H1 (cell line): ENCODE data around the gene C9orf152. TPM values are rescaled to one million over a fixed set of nuclear protein-coding genes. Genes with fewer than 3 reads are reported as not detected.

Experiments
- CTCF ChIA-PET: fragments of 300-600 bp; sonication (Branson Sonifier 250); formaldehyde crosslinking; loops from one replicate; lab custom pipeline; 2021; ENCODE audit not compliant: partially characterized antibody; lab: Charles Lee
- POLR2A ChIA-PET: fragments of 300-600 bp; sonication (Branson Sonifier 250); formaldehyde crosslinking; loops from one replicate; lab custom pipeline; 2021; ENCODE audit warnings: inconsistent platforms; ENCODE audit not compliant: partially characterized antibody; lab: Charles Lee
- DNase-seq, 2 experiments: peaks; one replicate each; pipeline versions ENCODE4 v3.0.0 to v3.0.0-alpha.2; 2010 to 2022; ENCODE audit warnings: low spot score in 2 of 2, low read depth in 1 of 2, mixed read lengths in 1 of 2
- FAIRE-seq: peaks from 2 replicates; lab custom pipeline; 2011; peaks lifted over from hg19 to GRCh38; lab: Jason Lieb, UNC
- H2AFZ ChIP-seq: 2 replicates; pipeline ENCODE4 v1.8.1; 2012; ENCODE audit warnings: low read length, inconsistent platforms
- H2AK5ac ChIP-seq: 2 replicates; pipeline ENCODE4 v1.6.1; 2013; ENCODE audit warnings: low read depth, low read length
- H2BK120ac ChIP-seq: replicated peaks from 2 replicates; pipeline ENCODE3; 2013; ENCODE audit warnings: low read depth, low read length, inconsistent platforms
- H2BK12ac ChIP-seq: 2 replicates; pipeline ENCODE4 v1.6.1; 2013; ENCODE audit warnings: low read depth, low read length
- H2BK15ac ChIP-seq: 2 replicates; pipeline ENCODE4 v1.6.1; 2013; ENCODE audit warnings: low read length
- H2BK20ac ChIP-seq: 2 replicates; pipeline ENCODE4 v1.6.1; 2013; ENCODE audit warnings: low read length
- H2BK5ac ChIP-seq: 2 replicates; pipeline ENCODE4 v1.6.1; 2013; ENCODE audit warnings: low read depth, low read length
- H3K14ac ChIP-seq: 2 replicates; pipeline ENCODE4 v1.6.1; 2013; ENCODE audit warnings: inconsistent platforms; ENCODE audit not compliant: insufficient read length
- H3K18ac ChIP-seq: 2 replicates; pipeline ENCODE4 v1.6.1; 2013; ENCODE audit warnings: low read length; ENCODE audit errors: extremely low read depth
- H3K23ac ChIP-seq: 2 replicates; pipeline ENCODE4 v1.6.1; 2013; ENCODE audit warnings: inconsistent platforms; ENCODE audit not compliant: insufficient read length
- H3K23me2 ChIP-seq: 2 replicates; pipeline ENCODE4 v1.6.1; 2013; ENCODE audit warnings: low read depth, low read length
- H3K27ac ChIP-seq: 2 replicates; pipeline ENCODE4 v1.6.1; 2011; ENCODE audit warnings: low read depth, low read length, inconsistent platforms
- H3K27me3 ChIP-seq, 4 experiments: replicated peaks in 1 of 4; 1 replicate in 1 of 4; 2 replicates in 3 of 4; pipeline versions ENCODE4 v1.6.1 to v1.8.1; 2011 to 2013; ENCODE audit warnings: low read length in 3 of 4, mild to moderate bottlenecking in 3 of 4, inconsistent platforms in 2 of 4, mixed read lengths in 2 of 4, moderate library complexity in 1 of 4; ENCODE audit not compliant: control insufficient read depth in 3 of 4, insufficient read depth in 3 of 4; ENCODE audit errors: extremely low read depth in 1 of 4
- H3K36me3 ChIP-seq, 4 experiments: 2 replicates each; pipeline versions ENCODE4 v1.6.1 to v1.8.1; 2011 to 2013; ENCODE audit warnings: mild to moderate bottlenecking in 4 of 4, low read length in 3 of 4, moderate library complexity in 2 of 4, control low read depth in 1 of 4, inconsistent platforms in 1 of 4; ENCODE audit not compliant: insufficient read depth in 4 of 4, control insufficient read depth in 2 of 4
- H3K4ac ChIP-seq: replicated peaks from 2 replicates; pipeline ENCODE3; 2013; ENCODE audit warnings: low read length, low read depth, mixed read lengths, inconsistent platforms; ENCODE audit not compliant: insufficient read length
- H3K4me1 ChIP-seq, 4 experiments: replicated peaks in 1 of 4; 1 replicate in 1 of 4; 2 replicates in 3 of 4; pipeline versions ENCODE4 v1.6.1 to v1.8.1; 2011 to 2013; ENCODE audit warnings: low read length in 3 of 4, inconsistent platforms in 2 of 4, mixed read lengths in 1 of 4; ENCODE audit not compliant: insufficient read depth in 4 of 4, control insufficient read depth in 3 of 4
- H3K4me2 ChIP-seq, 2 experiments: 2 replicates each; pipeline versions ENCODE4 v1.6.1 to v1.8.1; 2011 to 2013; ENCODE audit warnings: low read depth in 2 of 2, low read length in 2 of 2, control low read depth in 1 of 2, inconsistent platforms in 1 of 2, mild to moderate bottlenecking in 1 of 2; ENCODE audit not compliant: insufficient read depth in 1 of 2
- H3K4me3 ChIP-seq, 4 experiments: fragments of 200-600, 300-600 bp in 1 of 4; sonication (generic), shearing (Covaris generic), sonication (Bioruptor Twin) in 1 of 4; 2 replicates each; pipeline versions ENCODE4 v1.5.1 to v1.8.1; 2011 to 2016; ENCODE audit warnings: low read length in 4 of 4, low read depth in 3 of 4, control low read depth in 2 of 4, inconsistent platforms in 2 of 4, mild to moderate bottlenecking in 2 of 4, mixed read lengths in 1 of 4, moderate library complexity in 1 of 4; ENCODE audit not compliant: insufficient read depth in 2 of 4; ENCODE audit errors: extremely low read depth in 1 of 4
- H3K56ac ChIP-seq: replicated peaks from 2 replicates; pipeline ENCODE3; 2013; ENCODE audit warnings: low read depth, mild to moderate bottlenecking, mixed read lengths, low read length, inconsistent platforms; ENCODE audit not compliant: insufficient read length
- H3K79me1 ChIP-seq: 2 replicates; pipeline ENCODE4 v1.6.1; 2013; ENCODE audit warnings: low read depth, low read length, control low read depth
- H3K79me2 ChIP-seq, 2 experiments: 2 replicates each; pipeline versions ENCODE4 v1.6.1 to v1.8.1; 2012 to 2013; ENCODE audit warnings: low read length in 2 of 2, mild to moderate bottlenecking in 2 of 2, inconsistent platforms in 1 of 2; ENCODE audit not compliant: insufficient read depth in 2 of 2, control insufficient read depth in 1 of 2
- H3K9ac ChIP-seq, 4 experiments: replicated peaks in 1 of 4; 1 replicate in 1 of 4; 2 replicates in 3 of 4; pipeline versions ENCODE4 v1.6.1 to v1.8.1; 2011 to 2013; ENCODE audit warnings: low read depth in 3 of 4, low read length in 3 of 4, control low read depth in 2 of 4, mild to moderate bottlenecking in 2 of 4, moderate library complexity in 2 of 4, inconsistent platforms in 1 of 4; ENCODE audit errors: extremely low read depth in 1 of 4
- H3K9me3 ChIP-seq, 2 experiments: 2 replicates each; pipeline versions ENCODE4 v1.6.1 to v1.8.1; 2012 to 2013; ENCODE audit warnings: mild to moderate bottlenecking in 2 of 2, moderate library complexity in 2 of 2, control low read depth in 1 of 2, inconsistent platforms in 1 of 2, low read depth in 1 of 2, low read length in 1 of 2, mixed read lengths in 1 of 2; ENCODE audit not compliant: insufficient read depth in 2 of 2
- H4K20me1 ChIP-seq, 2 experiments: replicated peaks in 1 of 2; 2 replicates each; pipeline versions ENCODE3 to v1.8.1; 2011 to 2013; ENCODE audit warnings: inconsistent platforms in 2 of 2, low read length in 2 of 2, mild to moderate bottlenecking in 1 of 2; ENCODE audit not compliant: insufficient read depth in 2 of 2, control insufficient read depth in 1 of 2
- H4K5ac ChIP-seq: 2 replicates; pipeline ENCODE4 v1.6.1; 2013; ENCODE audit warnings: low read length, low read depth, mixed read lengths, inconsistent platforms; ENCODE audit not compliant: insufficient read length
- H4K8ac ChIP-seq: 2 replicates; pipeline ENCODE4 v1.8.0; 2013; ENCODE audit warnings: mild to moderate bottlenecking, moderate library complexity, low read length, inconsistent platforms; ENCODE audit not compliant: insufficient read depth; ENCODE audit errors: extremely low read depth
- H4K91ac ChIP-seq: replicated peaks from 2 replicates; pipeline ENCODE3; 2013; ENCODE audit warnings: low read length, mixed read lengths, inconsistent platforms; ENCODE audit not compliant: insufficient read length
- BRCA1 ChIP-seq: IDR thresholded peaks from 2 replicates; pipeline ENCODE4 v1.6.1; 2012; ENCODE audit warnings: low read depth, low read length, improper control_type of control experiment
- CTBP2 ChIP-seq: IDR thresholded peaks from 2 replicates; pipeline ENCODE4 v1.7.0; 2011; ENCODE audit warnings: borderline replicate concordance, mild to moderate bottlenecking, moderate library complexity, mixed read lengths, low read length; ENCODE audit not compliant: insufficient read depth, insufficient read length
- CTCF ChIP-seq, 3 experiments: IDR thresholded peaks; 1 replicate in 2 of 3; 2 replicates in 1 of 3; pipeline versions ENCODE4 v1.5.1 to v1.6.1; 2011; ENCODE audit warnings: low read length in 3 of 3, mild to moderate bottlenecking in 3 of 3, inconsistent platforms in 2 of 3, low read depth in 1 of 3, moderate library complexity in 1 of 3; ENCODE audit not compliant: insufficient read depth in 1 of 3; ENCODE audit errors: control extremely low read depth in 1 of 3
- EGR1 ChIP-seq: IDR thresholded peaks from 2 replicates; pipeline ENCODE4 v1.6.1; 2011; ENCODE audit warnings: low read depth, low read length, borderline replicate concordance
- HDAC2 ChIP-seq, 2 experiments: fragments of 300-600 bp in 1 of 2; sonication (generic) in 1 of 2; IDR thresholded peaks; 2 replicates each; pipeline ENCODE4 v1.6.1; 2011 to 2012; ENCODE audit warnings: low read depth in 2 of 2, low read length in 2 of 2, mild to moderate bottlenecking in 2 of 2, moderate library complexity in 2 of 2, borderline replicate concordance in 1 of 2, inconsistent platforms in 1 of 2
- JUN ChIP-seq: IDR thresholded peaks from 2 replicates; pipeline ENCODE4 v1.6.1; 2011; ENCODE audit warnings: low read depth, mild to moderate bottlenecking, improper control_type of control experiment, low read length
- SIRT6 ChIP-seq: IDR thresholded peaks from one replicate; pipeline ENCODE4 v1.7.1; 2012; ENCODE audit warnings: low read length, inconsistent platforms
- SP2 ChIP-seq: IDR thresholded peaks from 2 replicates; pipeline ENCODE4 v1.6.1; 2012; ENCODE audit warnings: mild to moderate bottlenecking, low read length, inconsistent platforms
- SRF ChIP-seq: IDR thresholded peaks from 2 replicates; pipeline ENCODE4 v1.6.1; 2011; ENCODE audit warnings: mild to moderate bottlenecking, low read depth, low read length, moderate library complexity
- TEAD4 ChIP-seq: IDR thresholded peaks from 2 replicates; pipeline ENCODE4 v1.6.1; 2012; ENCODE audit warnings: low read depth, low read length, inconsistent platforms, mixed read lengths
- WGBS, 2 experiments: shearing (Covaris generic) in 1 of 2; methylation state at CpG; one replicate each; pipeline versions ENCODE4 v1.1.6 to v1.1.7; 2013 to 2015; ENCODE audit warnings: low lambda C conversion rate in 2 of 2, mixed read lengths in 2 of 2, inconsistent platforms in 1 of 2, low coverage in 1 of 2, missing lambda C conversion rate in 1 of 2; ENCODE audit not compliant: insufficient replicate concordance in 2 of 2, insufficient coverage in 1 of 2, insufficient read length in 1 of 2; ENCODE audit errors: extremely low coverage in 1 of 2, missing lambda C conversion rate in 1 of 2; 5-methylcytosine and 5-hydroxymethylcytosine counted together
- polyA plus RNA-seq, 7 experiments: library from polyadenylated mRNA; depleted of rRNA in 3 of 7; stranded (reverse) in 5 of 7; unstranded in 2 of 7; fragments of >200 nt in 5 of 7; fragments of 200-250 nt in 2 of 7; gene quantifications; 1 replicate in 5 of 7; 2 replicates in 1 of 7; 4 replicates in 1 of 7; pipeline versions ENCODE4 v1.2.1 to v1.2.3, GENCODE V29; 2011 to 2013; ENCODE audit warnings: missing spikeins in 2 of 7, mixed read lengths in 2 of 7
- total RNA-seq: library from RNA; stranded (reverse); fragmentation: NEBNext Ultra II Directional; extraction: Animal tissue kit (Norgen Biotek cat#: 25700); gene quantifications from 2 replicates; pipeline ENCODE4 v1.2.1, GENCODE V29; 2021

The C9orf152 gene
- total and polyA plus RNA-seq, 2 of the 8 experiments (the other 6 are each of a cell fraction or from before 2014, with no cell fraction given) = not detected

GRCh38 chr9:110187126-110187525, 20.8 kb downstream of the C9orf152 start:
- CTCF ChIA-PET = interaction anchor here (0.6 to 9.1 kb wide), 3 partner anchors 10 to 36 kb away, joined by 3 to 166 read pairs (median 5); no protein-coding TSS in a partner anchor
- no peak overlapping the region for H3K23ac ChIP-seq

More at GRCh38 chr9:110187126-110187525, 20.8 kb downstream of the C9orf152 start:
- H2BK12ac ChIP-seq = no peak overlapping the region
- no peak overlapping the region for H3K4ac ChIP-seq
- H4K91ac ChIP-seq = no peak overlapping the region
- H3K79me2 ChIP-seq = no peaks in the 10 kb centered on the region
- no peak overlapping the region for H2BK20ac ChIP-seq
- TF ChIP-seq EGR1 (no peak), BRCA1 (no peak), CTCF (IDR thresholded peaks at IDR 0.05; ENCODE audit: control extremely low read depth in 1 of 3, insufficient read depth in 1 of 3, low read depth in 1 of 3, low read length in 3 of 3) (no peak), HDAC2 (IDR thresholded peaks at IDR 0.05; ENCODE audit: borderline replicate concordance in 1 of 2, low read depth in 2 of 2, low read length in 2 of 2) (no peak), SIRT6 (no peak), SRF (no peak), TEAD4 (no peak), CTBP2 (no peak), JUN (no peak), SP2 (no peak)
- no peak overlapping the region for H2AK5ac ChIP-seq
- no peak overlapping the region for H3K14ac ChIP-seq
- H2BK15ac ChIP-seq = no peak overlapping the region
- H2BK120ac ChIP-seq = no peak overlapping the region
- POLR2A ChIA-PET = interaction anchor here (1.7 kb wide), 1 partner anchor 69 kb away, joined by 7 read pairs; the partner anchor contains the start of gene TXN
- no peaks in the 10 kb centered on the region for H3K9me3 ChIP-seq
- H3K4me2 ChIP-seq = no peak overlapping the region
- H3K9ac ChIP-seq = no peak overlapping the region
- H3K18ac ChIP-seq = no peak overlapping the region
- no peak overlapping the region for H3K27ac ChIP-seq
- H3K23me2 ChIP-seq = no peaks in the 10 kb centered on the region
- no peaks in the 10 kb centered on the region for H3K27me3 ChIP-seq
- H3K56ac ChIP-seq = no peak overlapping the region
- no peaks in the 10 kb centered on the region for H3K4me1 ChIP-seq
- no peak overlapping the region for H2AFZ ChIP-seq
- 95% methylated on average over 2 of the region's 2 CpGs; no CpG with 5 or more reads in 1 of the 2 experiments for WGBS, 2 experiments
- FAIRE-seq (no peak), DNase-seq (no peak)
- no peaks in the 10 kb centered on the region for H3K79me1 ChIP-seq
- H4K20me1 ChIP-seq = no peaks in the 10 kb centered on the region
- no peak overlapping the region for H2BK5ac ChIP-seq
- H3K4me3 ChIP-seq = no peak overlapping the region
- H4K8ac ChIP-seq = no peak overlapping the region
- H4K5ac ChIP-seq = no peak overlapping the region
- no peaks in the 10 kb centered on the region for H3K36me3 ChIP-seq
